ENCODE results near the gene TRAPPC6A.

Gene TRAPPC6A

GRCh38 chr19:45146251-45146650, 31.8 kb downstream of the TRAPPC6A start:
- no peak for DNase-seq

- DNase-seq, result no peak
Measured at GRCh38 chr19:45145270-45146189, 32.5 kb downstream of the TRAPPC6A start.

GRCh38 chr19:45144431-45145269, 33.4 kb downstream of the TRAPPC6A start:
- no peak for DNase-seq

GRCh38 chr19:45142726-45143110, 35.3 kb downstream of the TRAPPC6A start:
- no peak for DNase-seq

GRCh38 chr19:45142016-45142725, 35.9 kb downstream of the TRAPPC6A start:
- DNase-seq, result no peak

GRCh38 chr19:45141203-45141900, 36.7 kb downstream of the TRAPPC6A start:
- DNase-seq, result no peak

- DNase-seq, result no peak
Measured at GRCh38 chr19:45140533-45140932, 37.5 kb downstream of the TRAPPC6A start.

- DNase-seq, result no peak
Measured at GRCh38 chr19:45140144-45140503, 37.9 kb downstream of the TRAPPC6A start.

GRCh38 chr19:45139286-45140143, 38.5 kb downstream of the TRAPPC6A start:
- DNase-seq, result no peak

GRCh38 chr19:45138303-45138751, 39.7 kb downstream of the TRAPPC6A start:
- DNase-seq, result no peak

- no peak for DNase-seq
Measured at GRCh38 chr19:45137179-45137761, 40.8 kb downstream of the TRAPPC6A start.

- no peak for DNase-seq
Measured at GRCh38 chr19:45136507-45137178, 41.4 kb downstream of the TRAPPC6A start.

GRCh38 chr19:45135176-45135885, 42.7 kb downstream of the TRAPPC6A start:
- no peak for DNase-seq

- DNase-seq, result no peak
Measured at GRCh38 chr19:45133661-45134060, 44.4 kb downstream of the TRAPPC6A start.

GRCh38 chr19:45130888-45131615, 47.0 kb downstream of the TRAPPC6A start:
- DNase-seq, result peak; percentile 88 to 94

GRCh38 chr19:45130236-45130635, 47.8 kb downstream of the TRAPPC6A start:
- no peak for DNase-seq

- DNase-seq, result no peak
Measured at GRCh38 chr19:45128806-45129205, 49.2 kb downstream of the TRAPPC6A start.

- DNase-seq, result no peak
Measured at GRCh38 chr19:45128146-45128545, 49.9 kb downstream of the TRAPPC6A start.

GRCh38 chr19:45126654-45127053, 51.4 kb downstream of the TRAPPC6A start:
- DNase-seq, result no peak
